Mucosa of descending colon (tissue), 3 donors: ENCODE measurements around the gene SLC1A5. TPM values are rescaled to one million over a fixed set of nuclear protein-coding genes. Genes with fewer than 3 reads are reported as not detected.

Experiments used
- ATAC-seq: fragments of 200-7000 bp; cut with Tn5 transposase; one replicate; pipeline ENCODE4 v1.9.1; 2020; ENCODE audit warnings: mild to moderate bottlenecking, moderate library complexity
- DNase-seq, 3 donors: peaks; one replicate each; pipeline ENCODE4 v3.0.0-alpha.2; 2020
- H3K36me3 ChIP-seq: fragments of 200-600 bp; one replicate; pipeline ENCODE4 v1.8.0; 2021; ENCODE audit warnings: low read depth, mild to moderate bottlenecking
- H3K4me1 ChIP-seq: fragments of 200-600 bp; one replicate; pipeline ENCODE4 v1.8.0; 2021; ENCODE audit warnings: low read depth, mild to moderate bottlenecking
- H3K4me3 ChIP-seq: fragments of 200-600 bp; one replicate; pipeline ENCODE4 v1.8.0; 2021; ENCODE audit warnings: mild to moderate bottlenecking
- H3K9me3 ChIP-seq: fragments of 200-600 bp; one replicate; pipeline ENCODE4 v1.8.0; 2021; ENCODE audit warnings: mild to moderate bottlenecking
- intact Hi-C, 2 donors: fragments of 100-400 bp; cut with DNase I in 1 of 2; cut with micrococcal nuclease in 1 of 2; formaldehyde crosslinking; loops; one replicate each; pipeline versions ENCODE4 v1.11.0 to v1.11.1; 2022; cut with DNase I, micrococcal nuclease
- total RNA-seq, 3 donors: library from RNA; stranded (reverse); fragmentation: NEBNext Ultra II Directional in 2 of 3; extraction: Animal tissue kit (Norgen Biotek cat#: 25700) in 2 of 3; gene quantifications; one replicate each; pipeline versions ENCODE4 v1.2.1 to v1.2.4, GENCODE V29; 2021 to 2023
- TF ChIP-seq, protein P1 (sequence below): fragments of 200-600 bp; IDR thresholded peaks from one replicate; pipeline ENCODE4 v1.8.0; 2022; ENCODE audit warnings: antibody characterized with exemption, mild to moderate bottlenecking
- donor health status: DM: no; HTN: no; CAD: no; lungs with moderate emphysema.
- donor health status: DM: no; HTN: no; CAD: no.
- donor health status: DM: no; HTN: yes; CAD: no.

Gene SLC1A5
- total RNA-seq, 3 donors from 2014 or later: 54.7 to 101 (median 89.2) TPM

DNA sequence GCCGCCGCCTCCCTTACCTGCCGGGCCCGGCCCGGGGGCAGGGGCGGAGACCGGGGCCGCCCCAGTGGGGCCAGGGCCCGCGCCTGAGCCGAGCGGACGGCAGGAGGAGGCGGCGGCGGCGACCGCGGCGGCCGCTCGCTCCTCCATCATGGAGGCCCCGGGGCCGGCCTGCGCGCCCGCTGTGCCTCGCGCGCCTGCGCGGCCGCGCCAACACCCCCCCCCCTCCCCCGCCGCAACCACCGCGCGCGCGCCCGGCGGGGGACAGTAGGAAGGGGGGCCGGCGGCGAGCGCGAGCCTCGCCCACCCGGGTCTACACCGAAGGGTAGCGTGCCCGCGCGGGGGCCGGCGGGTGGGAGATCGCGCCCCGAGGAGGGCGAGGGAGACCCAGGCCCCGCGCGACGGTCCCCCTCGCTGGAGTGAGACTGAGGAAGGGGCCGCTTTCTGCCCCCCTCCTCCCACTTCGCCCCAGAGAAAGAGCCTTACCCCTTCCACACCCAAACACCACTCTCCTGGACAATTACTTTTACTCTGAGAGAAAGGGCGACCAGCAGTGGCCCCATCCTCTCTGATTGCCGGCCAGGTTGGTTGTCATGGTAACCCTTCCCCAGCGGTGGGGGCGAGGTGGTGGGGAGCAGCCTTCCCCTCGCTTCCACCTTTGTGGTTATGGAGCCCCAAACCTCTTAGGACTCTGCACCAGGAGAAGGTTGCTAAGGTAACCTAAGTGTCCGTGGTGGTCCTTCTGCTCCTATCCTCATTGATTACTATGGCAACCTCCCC lies 41.9 kb downstream of the SLC1A5 start, which contains the start of gene STRN4:
Gene STRN4, minus strand, starts transcription at position 170 of the 777 bp plus-strand sequence. Its CDS starts 20 bp downstream, at position 150.
- peak in 2 of 3 donors; percentile 52 to 71 for DNase-seq
- intact Hi-C loops: no loop called here
- TF ChIP-seq, protein P1, sequence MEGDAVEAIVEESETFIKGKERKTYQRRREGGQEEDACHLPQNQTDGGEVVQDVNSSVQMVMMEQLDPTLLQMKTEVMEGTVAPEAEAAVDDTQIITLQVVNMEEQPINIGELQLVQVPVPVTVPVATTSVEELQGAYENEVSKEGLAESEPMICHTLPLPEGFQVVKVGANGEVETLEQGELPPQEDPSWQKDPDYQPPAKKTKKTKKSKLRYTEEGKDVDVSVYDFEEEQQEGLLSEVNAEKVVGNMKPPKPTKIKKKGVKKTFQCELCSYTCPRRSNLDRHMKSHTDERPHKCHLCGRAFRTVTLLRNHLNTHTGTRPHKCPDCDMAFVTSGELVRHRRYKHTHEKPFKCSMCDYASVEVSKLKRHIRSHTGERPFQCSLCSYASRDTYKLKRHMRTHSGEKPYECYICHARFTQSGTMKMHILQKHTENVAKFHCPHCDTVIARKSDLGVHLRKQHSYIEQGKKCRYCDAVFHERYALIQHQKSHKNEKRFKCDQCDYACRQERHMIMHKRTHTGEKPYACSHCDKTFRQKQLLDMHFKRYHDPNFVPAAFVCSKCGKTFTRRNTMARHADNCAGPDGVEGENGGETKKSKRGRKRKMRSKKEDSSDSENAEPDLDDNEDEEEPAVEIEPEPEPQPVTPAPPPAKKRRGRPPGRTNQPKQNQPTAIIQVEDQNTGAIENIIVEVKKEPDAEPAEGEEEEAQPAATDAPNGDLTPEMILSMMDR: no peak

DNA sequence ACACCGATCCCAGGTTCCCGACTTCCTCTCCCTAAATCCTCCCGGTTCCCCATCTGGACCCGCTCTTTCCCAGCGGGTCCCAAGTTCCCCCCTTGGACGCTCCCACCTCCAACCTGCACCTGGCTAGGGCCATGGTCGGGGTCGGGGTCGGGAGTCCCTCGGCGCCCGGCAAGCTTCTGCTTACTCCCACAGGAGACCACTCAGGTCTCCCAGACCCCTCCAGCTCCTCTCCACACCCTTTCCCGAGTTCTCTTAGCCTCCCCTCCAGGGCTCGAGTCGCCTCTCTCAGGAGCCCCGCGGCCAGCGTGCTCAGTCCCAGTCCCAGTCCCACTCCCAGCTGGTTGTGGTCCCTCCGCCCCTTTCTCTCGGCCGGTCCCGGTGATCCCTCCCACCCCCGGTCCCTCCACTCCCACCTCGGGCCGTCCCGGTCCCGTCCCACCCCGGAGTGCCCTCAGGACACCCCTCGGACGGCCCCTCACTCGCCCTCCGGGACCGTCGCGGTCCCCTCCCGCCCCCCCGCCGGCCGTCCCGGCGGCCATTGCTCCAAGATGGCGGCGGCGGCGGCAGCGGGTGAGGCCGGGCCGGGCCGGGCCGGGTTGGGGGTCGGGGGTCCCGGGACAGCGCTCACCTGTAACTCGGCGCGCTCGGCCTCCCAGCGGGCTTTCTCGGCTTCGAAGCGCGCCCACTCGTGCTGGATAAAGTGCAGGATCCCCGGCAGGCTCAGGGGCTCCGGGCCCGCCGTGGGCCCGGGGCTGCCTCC lies 42.7 kb downstream of the SLC1A5 start, which contains the start of gene FKRP:
Gene FKRP, plus strand, starts transcription at position 537 of the 760 bp plus-strand sequence. CDS start 9,394 bp downstream, outside the sequence.
- TF ChIP-seq, protein P1: no peak
- no peaks in the 10 kb centered on the region for H3K36me3 ChIP-seq
- peaks cover 19% of the 10 kb centered on the region for H3K4me1 ChIP-seq
- intact Hi-C loops: no loop called here
- peak within 1 kb of the TSS; percentile 100 for H3K4me3 ChIP-seq
- H3K9me3 ChIP-seq: no peaks in the 10 kb centered on the region
- ATAC-seq (peak; percentile 59), DNase-seq (peak in 2 of 3 donors; percentile 42 to 65)

More for the DNA sequence above, 41.9 kb downstream of the SLC1A5 start, which contains the start of gene STRN4:
- Histone ChIP-seq H3K4me1 (peaks cover 19% of the 10 kb centered on the region), H3K4me3 (peak within 1 kb of the TSS; percentile 100), H3K9me3 (no peaks in the 10 kb centered on the region), H3K36me3 (no peaks in the 10 kb centered on the region)
- peak; percentile 83 for ATAC-seq

DNA sequence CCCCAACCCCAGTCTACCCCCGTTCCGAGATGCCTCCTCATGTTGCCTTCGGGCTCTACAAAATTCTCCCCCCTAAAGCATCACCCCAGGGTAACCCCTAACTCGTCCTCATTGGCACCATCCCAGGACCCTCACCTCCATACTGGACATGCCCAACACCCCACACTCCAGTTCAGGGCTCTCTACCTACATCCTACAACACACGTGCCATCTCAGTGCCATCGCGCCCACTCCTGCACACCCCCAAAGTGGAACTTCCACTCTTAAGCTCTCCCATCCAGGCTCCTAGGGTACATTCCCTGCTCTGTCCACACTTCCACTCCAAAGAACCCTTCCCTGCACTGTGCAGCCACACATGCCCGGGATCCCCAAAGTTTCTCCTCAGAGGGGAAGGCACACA lies 43.4 kb downstream of the SLC1A5 start:
- Histone ChIP-seq H3K4me3 (peak overlapping the region; percentile 100), H3K4me1 (peaks cover 19% of the 10 kb centered on the region), H3K36me3 (no peaks in the 10 kb centered on the region), H3K9me3 (no peaks in the 10 kb centered on the region)
- DNase-seq (no peak), ATAC-seq (peak; percentile 20)
- intact Hi-C loops: no loop called here
- TF ChIP-seq, protein P1: no peak

DNA sequence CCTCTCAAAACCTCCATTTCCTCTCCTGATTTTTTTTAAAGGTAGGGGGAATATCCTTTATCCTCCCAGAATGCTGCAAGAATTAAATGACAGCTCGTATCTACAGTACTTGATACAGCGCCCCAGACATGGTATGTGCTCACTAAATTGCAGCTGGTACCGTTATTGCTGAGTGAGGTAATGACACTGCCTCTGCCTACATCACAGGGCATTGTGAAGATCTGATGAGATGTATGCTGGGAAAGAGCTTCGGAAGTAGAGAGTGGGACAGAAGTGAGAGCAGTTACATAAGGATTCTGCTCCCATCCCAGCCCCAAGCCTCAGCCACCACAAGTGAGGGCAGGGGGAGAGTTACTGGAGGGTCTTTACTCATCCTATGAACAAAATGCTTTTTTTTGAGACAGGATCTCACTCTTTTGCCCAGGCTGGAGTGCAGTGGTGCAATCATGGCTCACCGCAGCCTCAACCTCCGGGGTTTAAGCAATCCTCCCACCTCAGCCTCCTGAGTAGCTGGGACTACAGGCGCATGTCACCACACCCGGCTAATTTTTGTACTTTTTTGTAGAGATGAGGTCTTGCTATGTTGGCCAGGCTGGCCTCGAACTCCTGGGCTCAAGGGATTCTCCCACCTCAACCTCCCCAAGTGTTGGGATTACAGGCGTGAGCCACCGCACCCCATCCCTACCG lies 44.2 kb downstream of the SLC1A5 start:
- no peak for ATAC-seq
- Histone ChIP-seq H3K4me3 (no peak overlapping the region), H3K9me3 (no peaks in the 10 kb centered on the region), H3K4me1 (peaks cover 19% of the 10 kb centered on the region), H3K36me3 (no peaks in the 10 kb centered on the region)
- TF ChIP-seq, protein P1: no peak
- DNase-seq: no peak
- intact Hi-C loops: no loop called here

DNA sequence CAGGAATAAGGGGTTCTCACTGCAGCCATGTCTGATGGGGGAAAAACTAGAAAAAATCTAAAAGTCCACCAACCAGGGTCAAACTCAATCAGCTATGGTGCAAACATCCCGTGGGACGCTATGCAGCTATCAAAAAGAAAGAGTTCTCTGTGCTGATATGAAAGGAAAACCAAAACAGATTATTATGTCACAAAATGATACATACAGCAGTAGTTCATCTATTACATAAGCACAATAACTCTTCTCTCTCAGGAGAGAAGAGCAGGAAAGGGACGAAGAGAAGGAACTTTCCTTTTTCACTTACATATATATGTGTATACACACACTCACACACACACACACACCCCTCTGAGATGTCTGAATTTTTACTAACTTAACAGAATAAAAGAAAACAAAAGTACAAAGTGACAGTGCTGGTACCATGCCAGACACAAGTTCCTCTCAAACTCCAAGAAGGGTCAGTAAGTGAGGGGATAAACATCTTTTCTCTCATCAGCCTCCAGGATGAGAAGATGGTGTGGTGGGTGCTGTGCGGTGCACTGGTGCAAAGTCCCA lies 45.4 kb downstream of the SLC1A5 start:
- intact Hi-C loops: no loop called here
- DNase-seq (no peak), ATAC-seq (no peak)
- no peaks in the 10 kb centered on the region for H3K9me3 ChIP-seq
- H3K4me3 ChIP-seq: no peak overlapping the region
- TF ChIP-seq, protein P1: no peak
- no peaks in the 10 kb centered on the region for H3K36me3 ChIP-seq
- peaks cover 19% of the 10 kb centered on the region for H3K4me1 ChIP-seq
